ENCODE data around the gene APOBEC3F.

The APOBEC3F gene

DNA sequence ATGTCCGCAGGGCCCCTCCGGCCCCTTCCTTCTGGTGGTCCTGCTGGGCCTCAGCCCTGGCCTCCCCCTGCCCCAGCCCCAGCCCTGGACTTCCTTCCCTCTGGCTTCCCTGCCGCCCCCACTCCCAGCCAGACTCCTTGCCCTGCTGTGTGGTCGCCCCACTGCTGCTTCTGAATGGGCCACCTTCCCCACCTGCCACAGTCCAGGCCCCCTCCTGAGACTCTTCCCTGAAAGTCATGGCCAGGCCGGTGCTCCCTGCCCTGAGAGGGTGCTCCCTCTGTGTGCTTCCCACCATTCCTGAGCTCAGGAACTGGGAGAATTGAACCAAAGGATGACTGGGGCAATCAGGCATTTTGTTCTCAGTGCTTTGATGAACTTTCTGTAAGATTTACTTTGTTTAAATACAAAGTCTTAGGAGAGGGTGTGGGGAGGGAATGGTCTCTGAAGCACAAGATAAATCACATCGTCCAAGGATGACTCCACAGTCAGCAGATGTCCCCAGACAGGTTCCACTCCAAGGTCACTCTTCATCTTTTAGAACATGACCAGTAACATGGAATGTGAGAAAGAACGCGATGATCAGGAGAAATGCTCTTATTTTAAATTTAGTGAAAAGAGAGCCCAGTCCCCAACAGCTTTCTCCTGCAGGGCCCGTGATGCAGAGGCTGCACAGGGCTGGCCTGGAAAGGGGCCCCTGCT lies 19.0 kb upstream of the APOBEC3F start:
- Histone ChIP-seq H3K4me2 (ENCODE audit: low read depth, low read length) (peak overlapping the region; percentile 56), H3K36me3 (replicated peaks; ENCODE audit: insufficient read depth, low read length) (no peaks in the 10 kb centered on the region; the same call in 1 of the 2 replicates), H3K9me3 (replicated peaks; ENCODE audit: insufficient read depth, low read length) (no peaks in the 10 kb centered on the region), H3K79me2 (ENCODE audit: low read length) (peaks cover 68% of the 10 kb centered on the region), H3F3A (ENCODE audit: insufficient read depth, low read length) (peaks cover 38% of the 10 kb centered on the region), H3K27me3 (replicated peaks; ENCODE audit: insufficient read depth, low read length) (no peaks in the 10 kb centered on the region), H3K27ac (ENCODE audit: low read length) (peak overlapping the region; percentile 58; the same call in 1 of the 2 replicates), H3K4me3 (ENCODE audit: low read length) (peak overlapping the region; percentile 83), H2AFZ (ENCODE audit: low read length) (no peak overlapping the region), H3K9ac (ENCODE audit: low read length) (peak overlapping the region; percentile 73), H3K4me1 (ENCODE audit: low read length) (peaks cover 30% of the 10 kb centered on the region), H3K9me2 (replicated peaks; ENCODE audit: insufficient read depth, low read length) (no peaks in the 10 kb centered on the region), H4K20me1 (ENCODE audit: insufficient read depth, low read length) (no peaks in the 10 kb centered on the region)
- TF ChIP-seq EZH2phosphoT487 (IDR thresholded peaks at IDR 0.05; ENCODE audit: low read length) (no peak), EZH2 (optimal IDR thresholded peaks at IDR 0.05; ENCODE audit: low read depth, low read length) (no peak)
- TF ChIP-seq, protein P1, sequence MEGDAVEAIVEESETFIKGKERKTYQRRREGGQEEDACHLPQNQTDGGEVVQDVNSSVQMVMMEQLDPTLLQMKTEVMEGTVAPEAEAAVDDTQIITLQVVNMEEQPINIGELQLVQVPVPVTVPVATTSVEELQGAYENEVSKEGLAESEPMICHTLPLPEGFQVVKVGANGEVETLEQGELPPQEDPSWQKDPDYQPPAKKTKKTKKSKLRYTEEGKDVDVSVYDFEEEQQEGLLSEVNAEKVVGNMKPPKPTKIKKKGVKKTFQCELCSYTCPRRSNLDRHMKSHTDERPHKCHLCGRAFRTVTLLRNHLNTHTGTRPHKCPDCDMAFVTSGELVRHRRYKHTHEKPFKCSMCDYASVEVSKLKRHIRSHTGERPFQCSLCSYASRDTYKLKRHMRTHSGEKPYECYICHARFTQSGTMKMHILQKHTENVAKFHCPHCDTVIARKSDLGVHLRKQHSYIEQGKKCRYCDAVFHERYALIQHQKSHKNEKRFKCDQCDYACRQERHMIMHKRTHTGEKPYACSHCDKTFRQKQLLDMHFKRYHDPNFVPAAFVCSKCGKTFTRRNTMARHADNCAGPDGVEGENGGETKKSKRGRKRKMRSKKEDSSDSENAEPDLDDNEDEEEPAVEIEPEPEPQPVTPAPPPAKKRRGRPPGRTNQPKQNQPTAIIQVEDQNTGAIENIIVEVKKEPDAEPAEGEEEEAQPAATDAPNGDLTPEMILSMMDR (IDR thresholded peaks at IDR 0.05; ENCODE audit: low read length) = no peak
- DNase-seq = no peak

- H3K36me3 ChIP-seq (replicated peaks; ENCODE audit: insufficient read depth, low read length) = no peaks in the 10 kb centered on the region; the same call in 1 of the 2 replicates
- no peak for TF ChIP-seq EZH2 (optimal IDR thresholded peaks at IDR 0.05; ENCODE audit: low read depth, low read length)
- TF ChIP-seq, protein P1 (IDR thresholded peaks at IDR 0.05; ENCODE audit: low read length) = no peak
- TF ChIP-seq EZH2phosphoT487 (IDR thresholded peaks at IDR 0.05; ENCODE audit: low read length) = no peak
- no peaks in the 10 kb centered on the region for H4K20me1 ChIP-seq (ENCODE audit: insufficient read depth, low read length)
- peak overlapping the region; percentile 95 for H3K4me2 ChIP-seq (ENCODE audit: low read depth, low read length)
- H3K4me3 ChIP-seq (ENCODE audit: low read length) = peak overlapping the region; percentile 49
- H3K9ac ChIP-seq (ENCODE audit: low read length) = peak overlapping the region; percentile 54; the same call in 1 of the 2 replicates
- H3K4me1 ChIP-seq (ENCODE audit: low read length) = peaks cover 27% of the 10 kb centered on the region
- H3F3A ChIP-seq (ENCODE audit: insufficient read depth, low read length) = peaks cover 28% of the 10 kb centered on the region
- H2AFZ ChIP-seq (ENCODE audit: low read length) = no peak overlapping the region; the same call in 1 of the 2 replicates
- no peaks in the 10 kb centered on the region for H3K9me3 ChIP-seq (replicated peaks; ENCODE audit: insufficient read depth, low read length)
- H3K27me3 ChIP-seq (replicated peaks; ENCODE audit: insufficient read depth, low read length) = no peaks in the 10 kb centered on the region
- peak overlapping the region; percentile 76 for H3K27ac ChIP-seq (ENCODE audit: low read length)
- peak; percentile 83 for DNase-seq
- peaks cover 63% of the 10 kb centered on the region for H3K79me2 ChIP-seq (ENCODE audit: low read length)
- H3K9me2 ChIP-seq (replicated peaks; ENCODE audit: insufficient read depth, low read length) = no peaks in the 10 kb centered on the region
Measured at GRCh38 chr22:39024519-39025308, 15.9 kb upstream of the APOBEC3F start.

DNA sequence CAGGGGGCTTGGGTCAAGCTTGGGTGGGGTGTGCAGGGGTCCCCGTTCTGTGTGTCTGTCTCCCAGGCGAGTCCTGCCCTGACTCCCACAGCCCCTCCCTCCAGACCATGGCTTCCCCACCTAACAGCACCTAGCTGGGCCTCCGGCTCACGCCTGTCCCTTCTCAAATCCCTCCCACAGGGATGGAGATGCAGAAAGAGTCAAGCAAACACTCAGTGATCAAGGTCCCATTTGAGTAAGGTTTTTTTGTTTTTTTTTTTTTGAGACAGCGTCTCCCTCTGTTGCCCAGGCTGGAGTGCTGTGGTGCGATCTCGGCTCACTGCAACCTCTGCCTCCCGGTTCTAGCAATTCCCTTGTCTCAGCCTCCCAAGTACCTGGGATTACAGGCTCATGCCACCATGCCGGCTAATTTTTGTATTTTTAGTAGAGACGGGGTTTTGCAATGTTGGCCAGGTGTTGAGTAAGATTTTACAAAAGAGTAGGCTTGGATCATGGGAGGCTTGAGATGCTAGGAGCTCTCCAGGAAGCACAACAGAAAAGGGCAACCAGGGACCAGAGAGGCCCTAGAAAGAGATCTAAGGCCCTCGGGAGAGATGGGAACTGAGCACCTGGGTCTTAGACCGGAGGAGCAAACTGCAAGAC lies 14.0 kb upstream of the APOBEC3F start:
- Histone ChIP-seq H3K27ac (ENCODE audit: low read length) (no peak overlapping the region), H3K4me2 (ENCODE audit: low read depth, low read length) (no peak overlapping the region), H3K36me3 (replicated peaks; ENCODE audit: insufficient read depth, low read length) (no peaks in the 10 kb centered on the region; the same call in 1 of the 2 replicates), H3K9ac (ENCODE audit: low read length) (no peak overlapping the region), H3K27me3 (replicated peaks; ENCODE audit: insufficient read depth, low read length) (no peaks in the 10 kb centered on the region), H3K9me2 (replicated peaks; ENCODE audit: insufficient read depth, low read length) (no peaks in the 10 kb centered on the region), H3F3A (ENCODE audit: insufficient read depth, low read length) (peaks cover 19% of the 10 kb centered on the region), H3K79me2 (ENCODE audit: low read length) (peaks cover 57% of the 10 kb centered on the region), H4K20me1 (ENCODE audit: insufficient read depth, low read length) (no peaks in the 10 kb centered on the region), H2AFZ (ENCODE audit: low read length) (no peak overlapping the region), H3K4me3 (ENCODE audit: low read length) (no peak overlapping the region), H3K9me3 (replicated peaks; ENCODE audit: insufficient read depth, low read length) (no peaks in the 10 kb centered on the region), H3K4me1 (ENCODE audit: low read length) (peaks cover 21% of the 10 kb centered on the region)
- DNase-seq = no peak
- TF ChIP-seq EZH2phosphoT487 (IDR thresholded peaks at IDR 0.05; ENCODE audit: low read length) (no peak), EZH2 (optimal IDR thresholded peaks at IDR 0.05; ENCODE audit: low read depth, low read length) (no peak)
- TF ChIP-seq, protein P1 (IDR thresholded peaks at IDR 0.05; ENCODE audit: low read length) = no peak

All from MM.1S (cell line).